Stimulated activated CD4-positive, alpha-beta T cell treated with anti-CD3 and anti-CD28 coated beads, Interleukin-2, amount 100 ng/mL, for 4 hours (primary cell): ENCODE measurements around the gene MCU.
"Not testable (repeated sequence)": the region's sequence is repeated elsewhere in the genome, so short reads cannot be mapped to it uniquely, and the experiment has no call there.

Experiments
- DNase-seq: peaks from one replicate; pipeline ENCODE4 v3.0.0-alpha.2; 2020; ENCODE audit warnings: low read depth

MCU gene

GRCh38 chr10:72762042-72762441 lies 70.1 kb downstream of the MCU start:
- no peak for DNase-seq

GRCh38 chr10:72763201-72763600 lies 71.3 kb downstream of the MCU start:
- no peak for DNase-seq

- no peak for DNase-seq
These were observed 72.2 kb downstream of the MCU start for GRCh38 chr10:72764151-72764550.

GRCh38 chr10:72765051-72765745 lies 73.3 kb downstream of the MCU start:
- DNase-seq, result no peak

- not testable (repeated sequence) for DNase-seq
These were observed 79.3 kb downstream of the MCU start for GRCh38 chr10:72771195-72771594.

GRCh38 chr10:72772031-72772430 lies 80.1 kb downstream of the MCU start:
- DNase-seq, result no peak

- no peak for DNase-seq
These were observed 87.9 kb downstream of the MCU start for GRCh38 chr10:72779874-72780273.

- DNase-seq, result no peak
These were observed 90.8 kb downstream of the MCU start for GRCh38 chr10:72782649-72783330.

GRCh38 chr10:72783410-72783833 lies 91.5 kb downstream of the MCU start:
- DNase-seq, result no peak

- no peak for DNase-seq
These were observed 92.8 kb downstream of the MCU start for GRCh38 chr10:72784551-72785351.

GRCh38 chr10:72785409-72785808 lies 93.5 kb downstream of the MCU start:
- no peak for DNase-seq

- no peak for DNase-seq
These were observed 98.5 kb downstream of the MCU start for GRCh38 chr10:72790216-72790990.

GRCh38 chr10:72792288-72792687 lies 100.3 kb downstream of the MCU start:
- DNase-seq, result no peak

GRCh38 chr10:72793752-72794151 lies 101.8 kb downstream of the MCU start:
- DNase-seq, result no peak

- no peak for DNase-seq
These were observed 102.3 kb downstream of the MCU start for GRCh38 chr10:72794260-72794659.

- DNase-seq, result no peak
These were observed 104.1 kb downstream of the MCU start for GRCh38 chr10:72796042-72796441.

GRCh38 chr10:72796538-72796937 lies 104.6 kb downstream of the MCU start:
- no peak for DNase-seq

- DNase-seq, result no peak
These were observed 108.2 kb downstream of the MCU start for GRCh38 chr10:72800000-72800740.

- no peak for DNase-seq
These were observed 108.8 kb downstream of the MCU start for GRCh38 chr10:72800741-72801092.

- no peak for DNase-seq
These were observed 109.4 kb downstream of the MCU start for GRCh38 chr10:72801263-72801868.

GRCh38 chr10:72802332-72802731 lies 110.4 kb downstream of the MCU start:
- no peak for DNase-seq
